Neural cell (in vitro differentiated cells): Measurements from ENCODE around the gene FOXJ3. TPM values are rescaled to one million over a fixed set of nuclear protein-coding genes. Genes with fewer than 3 reads are reported as not detected.

Source experiments
- H2AFZ ChIP-seq: fragments of 200-600, 300-800 bp; sonication (generic), shearing (Covaris generic); 2 replicates; pipeline ENCODE4 v1.6.0; 2014; ENCODE audit warnings: low read depth, mild to moderate bottlenecking, antibody characterized with exemption, low read length, moderate library complexity
- H3F3A ChIP-seq: fragments of 200-600 bp; shearing (Covaris generic); 2 replicates; pipeline ENCODE4 v1.6.1; 2016; ENCODE audit warnings: mild to moderate bottlenecking, moderate library complexity, mixed read lengths, antibody characterized with exemption, low read length; ENCODE audit not compliant: insufficient read depth, poor library complexity, severe bottlenecking
- H3K27ac ChIP-seq: fragments of 200-600, 300-800 bp; sonication (generic), shearing (Covaris generic); 2 replicates; pipeline ENCODE4 v1.5.1; 2014; ENCODE audit warnings: mild to moderate bottlenecking, low read length, moderate library complexity
- H3K27me3 ChIP-seq: fragments of 300-800, 200-600 bp; sonication (generic), shearing (Covaris generic); 2 replicates; pipeline ENCODE4 v1.6.0; 2014; ENCODE audit warnings: mild to moderate bottlenecking, low read depth, low read length, moderate library complexity; ENCODE audit not compliant: insufficient read depth
- H3K36me3 ChIP-seq: fragments of 300-800, 200-600 bp; sonication (generic), shearing (Covaris generic); 2 replicates; pipeline ENCODE4 v1.5.1; 2014; ENCODE audit warnings: mild to moderate bottlenecking, antibody characterized with exemption, low read length, moderate library complexity; ENCODE audit not compliant: insufficient read depth
- H3K4me2 ChIP-seq: fragments of 300-800, 200-600 bp; sonication (generic), shearing (Covaris generic); 2 replicates; pipeline ENCODE4 v1.6.0; 2014; ENCODE audit warnings: mild to moderate bottlenecking, low read length
- H3K4me3 ChIP-seq: fragments of 300-800, 200-600 bp; sonication (generic), shearing (Covaris generic); 2 replicates; pipeline ENCODE4 v1.5.1; 2014; ENCODE audit warnings: mild to moderate bottlenecking, low read length, moderate library complexity
- H3K79me2 ChIP-seq: fragments of 200-600 bp; shearing (Covaris generic); replicated peaks from 2 replicates; pipeline ENCODE4 v1.6.0; 2014; ENCODE audit warnings: mild to moderate bottlenecking, low read length, moderate library complexity; ENCODE audit not compliant: insufficient read depth
- H3K9ac ChIP-seq: fragments of 300-800, 200-600 bp; sonication (generic), shearing (Covaris generic); 2 replicates; pipeline ENCODE4 v1.6.1; 2016; ENCODE audit warnings: mild to moderate bottlenecking, low read length, mixed read lengths
- H3K9me2 ChIP-seq: fragments of 200-600 bp; shearing (Covaris generic); 2 replicates; pipeline ENCODE4 v1.6.1; 2016; ENCODE audit warnings: mild to moderate bottlenecking, low read length, mixed read lengths; ENCODE audit not compliant: insufficient read depth
- H3K9me3 ChIP-seq: fragments of 200-600, 300-800 bp; sonication (generic), shearing (Covaris generic); 2 replicates; pipeline ENCODE4 v1.6.1; 2016; ENCODE audit warnings: mild to moderate bottlenecking, mixed run types, low read length, moderate library complexity, mixed read lengths
- H4K20me1 ChIP-seq: fragments of 200-600 bp; shearing (Covaris generic); 2 replicates; pipeline ENCODE4 v1.6.1; 2016; ENCODE audit warnings: mild to moderate bottlenecking, mixed run types; ENCODE audit not compliant: insufficient read depth
- EP300 ChIP-seq: fragments of 450-650 bp; conservative IDR thresholded peaks from 2 replicates; pipeline ENCODE4 v1.6.1; 2014; ENCODE audit warnings: antibody characterized with exemption, mild to moderate bottlenecking, moderate library complexity; ENCODE audit not compliant: poor library complexity, severe bottlenecking
- EZH2 ChIP-seq: fragments of 200-600, 300-800 bp; shearing (Covaris generic), sonication (generic); IDR thresholded peaks from 2 replicates; pipeline ENCODE4 v1.6.1; 2014; ENCODE audit warnings: antibody characterized with exemption, low read length, borderline replicate concordance, mild to moderate bottlenecking; ENCODE audit not compliant: insufficient read depth, poor library complexity, severe bottlenecking
- MXI1 ChIP-seq: fragments of 450-650 bp; conservative IDR thresholded peaks from 2 replicates; pipeline ENCODE4 v1.6.1; 2014; ENCODE audit warnings: antibody characterized with exemption, mild to moderate bottlenecking; ENCODE audit not compliant: poor library complexity, severe bottlenecking
- POLR2AphosphoS5 ChIP-seq: IDR thresholded peaks from 2 replicates; pipeline ENCODE4 v1.6.1; 2012
- RAD21 ChIP-seq: fragments of 450-650 bp; conservative IDR thresholded peaks from 2 replicates; pipeline ENCODE4 v1.6.1; 2014; ENCODE audit warnings: antibody characterized with exemption, mild to moderate bottlenecking, moderate library complexity
- SMC3 ChIP-seq: fragments of 450-650 bp; conservative IDR thresholded peaks from 2 replicates; pipeline ENCODE4 v1.6.1; 2014; ENCODE audit warnings: antibody characterized with exemption, mild to moderate bottlenecking, moderate library complexity; ENCODE audit not compliant: poor library complexity
- TAF1 ChIP-seq: IDR thresholded peaks from 2 replicates; pipeline ENCODE4 v1.6.1; 2012; ENCODE audit warnings: low read depth
- polyA plus RNA-seq: library from polyadenylated mRNA; depleted of rRNA; stranded (reverse); fragments of >200 nt; gene quantifications from 2 replicates; pipeline ENCODE4 v1.2.3, GENCODE V29; 2014
- TF ChIP-seq, protein P1 (sequence below): fragments of 450-650 bp; IDR thresholded peaks from 2 replicates; pipeline ENCODE4 v1.5.1; 2014; ENCODE audit warnings: antibody characterized with exemption, mild to moderate bottlenecking, moderate library complexity; ENCODE audit not compliant: poor library complexity, severe bottlenecking
- TF ChIP-seq, protein P2 (sequence below): IDR thresholded peaks from 2 replicates; pipeline ENCODE4 v1.6.1; 2012; ENCODE audit warnings: borderline replicate concordance

The FOXJ3 gene
- polyA plus RNA-seq, 1 donor from 2014 or later = 36.0 TPM

DNA sequence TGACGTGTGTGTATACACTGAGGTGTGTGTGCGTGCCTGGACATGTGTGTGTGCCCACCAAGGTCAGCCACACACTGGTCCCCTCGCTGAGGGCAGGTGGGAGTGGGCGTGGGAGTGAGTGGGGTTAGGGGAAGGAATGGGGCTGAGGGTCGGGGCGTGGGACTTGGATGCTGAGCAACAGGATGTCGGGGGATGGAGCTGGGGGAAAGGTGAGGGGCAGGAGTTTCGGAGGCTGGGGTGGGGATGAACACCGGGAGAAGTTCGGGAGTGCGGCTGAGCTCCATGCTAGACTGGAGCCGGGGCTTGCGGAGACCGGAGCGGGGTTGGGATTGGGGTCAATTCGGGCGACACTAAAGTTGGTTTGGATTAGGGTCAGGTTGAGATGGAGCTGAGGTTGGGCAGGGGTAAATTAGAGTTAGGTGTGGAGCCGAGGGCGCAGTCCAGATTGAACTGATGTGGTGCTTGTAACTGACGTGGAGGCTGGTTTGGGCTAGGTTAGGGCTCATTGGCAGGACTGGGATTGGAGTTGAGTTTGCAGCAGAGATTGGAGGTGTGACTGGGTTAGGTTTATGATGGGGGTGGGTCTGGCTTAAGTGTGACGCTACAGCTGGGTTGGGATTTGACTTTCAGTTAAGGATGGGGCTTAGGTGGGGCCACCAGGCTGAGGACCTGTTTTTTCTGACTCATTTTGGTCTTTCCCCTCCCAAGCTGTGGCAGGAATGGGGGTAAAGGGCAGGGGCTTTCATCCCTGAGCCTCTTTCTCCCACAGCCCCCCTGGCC, 167.2 kb downstream of the FOXJ3 start:
- TF ChIP-seq SMC3 = no peak
- no peaks in the 10 kb centered on the region for H3K9me3 ChIP-seq
- H3K9me2 ChIP-seq = no peaks in the 10 kb centered on the region
- no peak overlapping the region for H3K27ac ChIP-seq
- no peak overlapping the region for H3K4me2 ChIP-seq
- H3K4me3 ChIP-seq = no peak overlapping the region
- no peaks in the 10 kb centered on the region for H3K79me2 ChIP-seq
- H3K36me3 ChIP-seq = no peaks in the 10 kb centered on the region
- H3K27me3 ChIP-seq = no peaks in the 10 kb centered on the region
- no peaks in the 10 kb centered on the region for H3F3A ChIP-seq
- no peak overlapping the region for H2AFZ ChIP-seq
- H4K20me1 ChIP-seq = no peaks in the 10 kb centered on the region
- no peak overlapping the region for H3K9ac ChIP-seq

DNA sequence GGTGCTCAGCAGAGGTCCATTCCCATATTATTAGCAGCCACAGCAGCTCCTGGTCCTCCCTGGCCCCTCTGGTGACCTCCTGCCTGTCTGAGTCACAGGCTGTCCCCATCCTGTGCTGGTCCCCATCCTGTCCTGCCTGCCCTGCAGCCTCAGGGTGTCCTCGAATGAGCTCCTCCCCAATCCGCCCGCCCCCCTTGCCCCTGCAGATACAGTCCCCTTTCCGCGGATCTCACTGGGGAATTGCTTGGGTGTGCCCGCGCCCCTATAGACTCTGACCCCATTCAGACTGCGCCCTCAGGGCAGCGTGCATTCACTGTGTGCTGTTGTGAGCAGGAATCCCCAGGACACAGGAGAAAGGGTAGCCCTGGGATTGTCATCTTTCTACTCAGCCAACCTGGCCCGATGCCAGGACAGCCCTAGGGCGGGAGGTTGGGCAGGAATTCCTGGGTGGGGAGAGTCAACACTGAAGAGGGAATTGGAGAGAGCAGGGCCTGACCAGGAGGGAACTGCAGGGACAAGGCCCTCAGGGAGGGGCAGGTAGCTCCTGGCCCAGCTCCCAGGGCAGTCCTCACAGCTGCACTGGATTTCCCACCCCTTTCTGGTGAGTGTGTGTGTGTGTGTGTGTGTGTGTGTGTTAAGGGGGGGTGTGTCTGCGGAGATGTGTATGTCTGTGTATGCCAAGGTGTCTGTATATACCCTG, 169.4 kb downstream of the FOXJ3 start:
- Histone ChIP-seq H3K79me2 (no peaks in the 10 kb centered on the region), H2AFZ (no peak overlapping the region), H3K36me3 (no peaks in the 10 kb centered on the region), H3K4me2 (no peak overlapping the region), H4K20me1 (no peaks in the 10 kb centered on the region), H3K4me3 (no peak overlapping the region), H3K9me3 (peaks cover 5% of the 10 kb centered on the region), H3K27ac (no peak overlapping the region), H3K9ac (no peak overlapping the region), H3K27me3 (no peaks in the 10 kb centered on the region), H3K9me2 (no peaks in the 10 kb centered on the region), H3F3A (no peaks in the 10 kb centered on the region)
- no peak for TF ChIP-seq EP300
- TF ChIP-seq, protein P1, sequence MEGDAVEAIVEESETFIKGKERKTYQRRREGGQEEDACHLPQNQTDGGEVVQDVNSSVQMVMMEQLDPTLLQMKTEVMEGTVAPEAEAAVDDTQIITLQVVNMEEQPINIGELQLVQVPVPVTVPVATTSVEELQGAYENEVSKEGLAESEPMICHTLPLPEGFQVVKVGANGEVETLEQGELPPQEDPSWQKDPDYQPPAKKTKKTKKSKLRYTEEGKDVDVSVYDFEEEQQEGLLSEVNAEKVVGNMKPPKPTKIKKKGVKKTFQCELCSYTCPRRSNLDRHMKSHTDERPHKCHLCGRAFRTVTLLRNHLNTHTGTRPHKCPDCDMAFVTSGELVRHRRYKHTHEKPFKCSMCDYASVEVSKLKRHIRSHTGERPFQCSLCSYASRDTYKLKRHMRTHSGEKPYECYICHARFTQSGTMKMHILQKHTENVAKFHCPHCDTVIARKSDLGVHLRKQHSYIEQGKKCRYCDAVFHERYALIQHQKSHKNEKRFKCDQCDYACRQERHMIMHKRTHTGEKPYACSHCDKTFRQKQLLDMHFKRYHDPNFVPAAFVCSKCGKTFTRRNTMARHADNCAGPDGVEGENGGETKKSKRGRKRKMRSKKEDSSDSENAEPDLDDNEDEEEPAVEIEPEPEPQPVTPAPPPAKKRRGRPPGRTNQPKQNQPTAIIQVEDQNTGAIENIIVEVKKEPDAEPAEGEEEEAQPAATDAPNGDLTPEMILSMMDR = no peak
- TF ChIP-seq TAF1 = no peak
- TF ChIP-seq EZH2 = no peak
- TF ChIP-seq MXI1 = no peak
- TF ChIP-seq SMC3 = no peak
- TF ChIP-seq POLR2AphosphoS5 = no peak

DNA sequence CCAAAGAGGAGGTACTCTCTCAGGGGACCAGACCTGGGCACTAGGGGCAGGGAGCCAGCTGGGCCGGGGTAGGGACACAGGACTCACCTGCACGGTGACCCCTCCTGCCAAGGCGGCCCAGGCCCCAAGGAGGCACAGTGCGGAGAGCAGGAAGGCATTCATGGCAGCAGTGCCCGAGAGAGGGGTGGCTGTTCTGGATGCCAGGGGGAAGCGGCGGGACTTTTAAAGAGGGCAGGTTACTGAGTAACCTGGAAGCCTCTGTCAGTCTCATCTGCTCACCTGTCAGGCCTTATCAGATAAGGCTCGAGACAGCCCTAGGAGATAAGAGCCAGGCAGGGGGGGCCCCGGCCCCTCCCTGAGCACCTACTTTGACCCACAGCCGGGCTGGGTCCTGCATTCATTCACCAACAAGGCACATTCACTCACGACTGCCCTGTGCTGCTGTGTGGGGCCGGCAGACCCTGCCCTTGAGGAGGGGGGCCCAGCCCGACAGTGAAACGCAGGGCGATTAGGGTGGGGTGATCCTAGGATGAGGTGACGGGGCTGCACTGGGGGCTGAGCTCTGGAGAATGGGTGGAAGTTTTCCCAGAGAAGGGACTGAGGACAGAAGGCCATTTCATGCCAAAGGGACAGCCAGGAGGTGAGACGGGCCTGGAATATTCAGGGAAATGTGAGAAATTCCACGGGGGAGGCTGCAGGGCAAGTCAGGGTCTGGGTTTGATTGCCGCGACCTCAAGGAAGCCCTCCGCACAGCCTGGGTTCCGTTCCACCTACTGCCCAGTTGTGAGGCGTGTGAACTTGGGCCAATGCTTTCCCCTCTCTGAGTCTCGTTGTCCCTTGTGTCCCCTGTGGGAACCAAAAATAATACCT, 170.2 kb downstream of the FOXJ3 start, which contains the start of gene GUCA2A:
Gene GUCA2A, minus strand, starts transcription at position 195 of the 870 bp plus-strand sequence. Its CDS starts 33 bp downstream, at position 162.
- Histone ChIP-seq H3K9me2 (no peaks in the 10 kb centered on the region), H3K27ac (no peak within 1 kb of the TSS), H3K4me3 (no peak within 1 kb of the TSS), H3K9ac (no peak within 1 kb of the TSS), H3K27me3 (no peaks in the 10 kb centered on the region), H3K36me3 (no peaks in the 10 kb centered on the region), H3F3A (no peaks in the 10 kb centered on the region), H2AFZ (no peak within 1 kb of the TSS), H3K4me2 (no peak within 1 kb of the TSS), H3K9me3 (peaks cover 5% of the 10 kb centered on the region), H3K79me2 (no peaks in the 10 kb centered on the region), H4K20me1 (no peaks in the 10 kb centered on the region)
- TF ChIP-seq EZH2 (no peak), RAD21 (no peak), POLR2AphosphoS5 (no peak), SMC3 (no peak), TAF1 (no peak), MXI1 (no peak), EP300 (no peak)
- TF ChIP-seq, protein P2, sequence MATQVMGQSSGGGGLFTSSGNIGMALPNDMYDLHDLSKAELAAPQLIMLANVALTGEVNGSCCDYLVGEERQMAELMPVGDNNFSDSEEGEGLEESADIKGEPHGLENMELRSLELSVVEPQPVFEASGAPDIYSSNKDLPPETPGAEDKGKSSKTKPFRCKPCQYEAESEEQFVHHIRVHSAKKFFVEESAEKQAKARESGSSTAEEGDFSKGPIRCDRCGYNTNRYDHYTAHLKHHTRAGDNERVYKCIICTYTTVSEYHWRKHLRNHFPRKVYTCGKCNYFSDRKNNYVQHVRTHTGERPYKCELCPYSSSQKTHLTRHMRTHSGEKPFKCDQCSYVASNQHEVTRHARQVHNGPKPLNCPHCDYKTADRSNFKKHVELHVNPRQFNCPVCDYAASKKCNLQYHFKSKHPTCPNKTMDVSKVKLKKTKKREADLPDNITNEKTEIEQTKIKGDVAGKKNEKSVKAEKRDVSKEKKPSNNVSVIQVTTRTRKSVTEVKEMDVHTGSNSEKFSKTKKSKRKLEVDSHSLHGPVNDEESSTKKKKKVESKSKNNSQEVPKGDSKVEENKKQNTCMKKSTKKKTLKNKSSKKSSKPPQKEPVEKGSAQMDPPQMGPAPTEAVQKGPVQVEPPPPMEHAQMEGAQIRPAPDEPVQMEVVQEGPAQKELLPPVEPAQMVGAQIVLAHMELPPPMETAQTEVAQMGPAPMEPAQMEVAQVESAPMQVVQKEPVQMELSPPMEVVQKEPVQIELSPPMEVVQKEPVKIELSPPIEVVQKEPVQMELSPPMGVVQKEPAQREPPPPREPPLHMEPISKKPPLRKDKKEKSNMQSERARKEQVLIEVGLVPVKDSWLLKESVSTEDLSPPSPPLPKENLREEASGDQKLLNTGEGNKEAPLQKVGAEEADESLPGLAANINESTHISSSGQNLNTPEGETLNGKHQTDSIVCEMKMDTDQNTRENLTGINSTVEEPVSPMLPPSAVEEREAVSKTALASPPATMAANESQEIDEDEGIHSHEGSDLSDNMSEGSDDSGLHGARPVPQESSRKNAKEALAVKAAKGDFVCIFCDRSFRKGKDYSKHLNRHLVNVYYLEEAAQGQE = no peak
- TF ChIP-seq, protein P1 = no peak
